Stromal cell of bone marrow (primary cell): ENCODE measurements around the gene SLC30A5.
"Not testable (repeated sequence)": the region's sequence is repeated elsewhere in the genome, so short reads cannot be mapped to it uniquely, and the experiment has no call there.

Experiments
- DNase-seq: peaks from one replicate; pipeline ENCODE4 v3.0.0-alpha.2; 2012; ENCODE audit warnings: low read depth

The SLC30A5 gene

GRCh38 chr5:69105996-69106906 is 12.4 kb downstream of the SLC30A5 start:
- DNase-seq: no peak

- DNase-seq: not testable (repeated sequence)
Observed at GRCh38 chr5:69108367-69108766, 14.6 kb downstream of the SLC30A5 start.

- DNase-seq: no peak
Observed at GRCh38 chr5:69113851-69114250, 20.0 kb downstream of the SLC30A5 start.

- no peak for DNase-seq
Observed at GRCh38 chr5:69115526-69115925, 21.7 kb downstream of the SLC30A5 start.

- DNase-seq: peak; percentile 34
Observed at GRCh38 chr5:69129413-69129812, 35.6 kb downstream of the SLC30A5 start.

GRCh38 chr5:69130241-69130640 is 36.4 kb downstream of the SLC30A5 start:
- no peak for DNase-seq

GRCh38 chr5:69131304-69131703 is 37.5 kb downstream of the SLC30A5 start:
- DNase-seq: no peak

GRCh38 chr5:69134126-69134525 is 40.3 kb downstream of the SLC30A5 start:
- no peak for DNase-seq

- peak; percentile 2 for DNase-seq
Observed at GRCh38 chr5:69136293-69136692, 42.5 kb downstream of the SLC30A5 start.

GRCh38 chr5:69137208-69137607 is 43.4 kb downstream of the SLC30A5 start:
- not testable (repeated sequence) for DNase-seq

- no peak for DNase-seq
Observed at GRCh38 chr5:69137807-69138206, 44.0 kb downstream of the SLC30A5 start.

- no peak for DNase-seq
Observed at GRCh38 chr5:69138766-69139165, 45.0 kb downstream of the SLC30A5 start.

GRCh38 chr5:69140239-69140638 is 46.4 kb downstream of the SLC30A5 start:
- DNase-seq: not testable (repeated sequence)

GRCh38 chr5:69140827-69141226 is 47.0 kb downstream of the SLC30A5 start:
- no peak for DNase-seq

GRCh38 chr5:69148576-69148975 is 54.8 kb downstream of the SLC30A5 start:
- not testable (repeated sequence) for DNase-seq

- DNase-seq: no peak
Observed at GRCh38 chr5:69148981-69149675, 55.3 kb downstream of the SLC30A5 start.

GRCh38 chr5:69149676-69150010 is 55.8 kb downstream of the SLC30A5 start:
- no peak for DNase-seq

GRCh38 chr5:69152731-69153130 is 58.9 kb downstream of the SLC30A5 start:
- DNase-seq: no peak

GRCh38 chr5:69156456-69156855 is 62.6 kb downstream of the SLC30A5 start:
- no peak for DNase-seq

- no peak for DNase-seq
Observed at GRCh38 chr5:69158039-69158438, 64.2 kb downstream of the SLC30A5 start.

- no peak for DNase-seq
Observed at GRCh38 chr5:69160651-69161050, 66.8 kb downstream of the SLC30A5 start.

GRCh38 chr5:69166686-69167492 is 73.1 kb downstream of the SLC30A5 start, which contains the start of gene CCNB1:
Gene CCNB1, plus strand, starts transcription at chr5:69167150. Its CDS starts 113 bp downstream, at chr5:69167263.
- DNase-seq: peak; percentile 96
